A673 (cell line): ENCODE measurements around the gene TPP1.

Experiments
- EZH2 ChIP-seq: fragments of 200-600 bp; sonication (generic); IDR thresholded peaks from 2 replicates; pipeline ENCODE4 v1.6.1; 2017; ENCODE audit warnings: borderline replicate concordance, low read depth, mild to moderate bottlenecking, mixed read lengths, antibody characterized with exemption, low read length; ENCODE audit not compliant: poor library complexity, severe bottlenecking
- TF ChIP-seq, protein P1 (sequence below): fragments of 300-800, 200-600 bp; sonication (generic); conservative IDR thresholded peaks from 2 replicates; pipeline ENCODE4 v1.5.1; 2017; ENCODE audit warnings: low read depth, mild to moderate bottlenecking, antibody characterized with exemption, low read length, moderate library complexity, mixed read lengths

DNA sequence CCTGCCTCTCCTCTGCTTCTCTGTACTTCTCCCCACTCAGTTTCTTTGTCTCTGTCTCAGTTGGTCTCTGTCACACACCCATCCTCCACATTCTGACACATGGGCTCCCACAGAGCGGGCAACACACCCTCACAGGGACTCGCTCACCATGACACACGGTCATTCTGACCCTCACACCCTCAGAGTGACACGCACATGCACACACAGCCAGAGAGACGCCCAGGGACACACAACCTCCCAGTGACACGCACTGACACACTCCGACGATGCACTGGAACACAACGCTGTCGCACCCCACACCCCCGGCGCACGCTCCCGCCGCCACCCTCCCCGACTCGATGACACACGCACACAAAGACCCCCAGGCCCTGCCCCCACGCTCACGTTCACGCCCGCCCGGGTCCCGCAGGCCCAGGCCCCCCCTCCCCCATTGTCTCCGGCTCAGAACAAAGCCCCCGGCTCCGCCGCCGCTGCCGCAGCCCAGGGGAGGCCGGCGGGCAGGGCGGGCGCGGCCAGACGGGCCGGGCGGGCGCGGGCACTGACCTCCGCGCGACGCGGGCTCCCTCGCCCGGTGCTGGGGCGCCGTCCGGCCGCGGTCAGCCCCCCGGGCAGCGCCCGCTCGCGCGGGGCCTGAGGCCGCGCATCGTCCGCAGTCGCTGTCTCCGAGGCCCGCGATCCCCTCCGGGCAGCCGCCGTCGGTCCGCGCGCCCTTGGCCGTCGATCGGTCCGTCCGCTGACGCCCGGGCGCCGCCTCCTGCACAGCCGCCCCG, 36.0 kb upstream of the TPP1 start:
- no peak for TF ChIP-seq EZH2
- TF ChIP-seq, protein P1, sequence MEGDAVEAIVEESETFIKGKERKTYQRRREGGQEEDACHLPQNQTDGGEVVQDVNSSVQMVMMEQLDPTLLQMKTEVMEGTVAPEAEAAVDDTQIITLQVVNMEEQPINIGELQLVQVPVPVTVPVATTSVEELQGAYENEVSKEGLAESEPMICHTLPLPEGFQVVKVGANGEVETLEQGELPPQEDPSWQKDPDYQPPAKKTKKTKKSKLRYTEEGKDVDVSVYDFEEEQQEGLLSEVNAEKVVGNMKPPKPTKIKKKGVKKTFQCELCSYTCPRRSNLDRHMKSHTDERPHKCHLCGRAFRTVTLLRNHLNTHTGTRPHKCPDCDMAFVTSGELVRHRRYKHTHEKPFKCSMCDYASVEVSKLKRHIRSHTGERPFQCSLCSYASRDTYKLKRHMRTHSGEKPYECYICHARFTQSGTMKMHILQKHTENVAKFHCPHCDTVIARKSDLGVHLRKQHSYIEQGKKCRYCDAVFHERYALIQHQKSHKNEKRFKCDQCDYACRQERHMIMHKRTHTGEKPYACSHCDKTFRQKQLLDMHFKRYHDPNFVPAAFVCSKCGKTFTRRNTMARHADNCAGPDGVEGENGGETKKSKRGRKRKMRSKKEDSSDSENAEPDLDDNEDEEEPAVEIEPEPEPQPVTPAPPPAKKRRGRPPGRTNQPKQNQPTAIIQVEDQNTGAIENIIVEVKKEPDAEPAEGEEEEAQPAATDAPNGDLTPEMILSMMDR = no peak
